Hematopoietic multipotent progenitor cell treated with erythropoietin and hydrocortisone succinate and interleukin-3 and kit ligand, for 6 days (in vitro differentiated cells): ENCODE results near the gene RSPO3.

Source experiments
- DNase-seq: peaks from one replicate; pipeline ENCODE4 v3.0.0-alpha.2; 2015

The RSPO3 gene

DNA sequence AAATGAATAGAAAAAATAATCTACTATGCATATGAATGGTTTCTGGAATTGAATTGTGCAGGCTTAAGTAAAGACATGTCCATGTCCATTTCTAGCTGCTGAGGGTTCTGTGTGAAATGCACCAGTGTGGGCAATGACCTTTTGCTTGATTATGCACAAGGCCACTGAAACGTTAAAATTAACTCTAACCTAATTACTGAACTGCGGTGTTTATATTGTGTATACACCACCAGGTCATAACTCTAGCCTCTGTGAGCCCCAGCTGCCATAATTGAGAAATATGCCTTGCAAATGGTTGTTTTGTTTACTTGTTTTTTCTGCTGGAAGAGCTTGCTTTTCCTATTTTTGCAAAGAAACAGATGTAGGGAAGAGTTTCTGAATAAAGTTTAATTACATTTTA lies 46.1 kb downstream of the RSPO3 start:
- no peak for DNase-seq

GRCh38 chr6:127173156-127173940 lies 54.9 kb downstream of the RSPO3 start:
- no peak for DNase-seq

- DNase-seq, result no peak
Measured at GRCh38 chr6:127176146-127176545, 57.7 kb downstream of the RSPO3 start.

DNA sequence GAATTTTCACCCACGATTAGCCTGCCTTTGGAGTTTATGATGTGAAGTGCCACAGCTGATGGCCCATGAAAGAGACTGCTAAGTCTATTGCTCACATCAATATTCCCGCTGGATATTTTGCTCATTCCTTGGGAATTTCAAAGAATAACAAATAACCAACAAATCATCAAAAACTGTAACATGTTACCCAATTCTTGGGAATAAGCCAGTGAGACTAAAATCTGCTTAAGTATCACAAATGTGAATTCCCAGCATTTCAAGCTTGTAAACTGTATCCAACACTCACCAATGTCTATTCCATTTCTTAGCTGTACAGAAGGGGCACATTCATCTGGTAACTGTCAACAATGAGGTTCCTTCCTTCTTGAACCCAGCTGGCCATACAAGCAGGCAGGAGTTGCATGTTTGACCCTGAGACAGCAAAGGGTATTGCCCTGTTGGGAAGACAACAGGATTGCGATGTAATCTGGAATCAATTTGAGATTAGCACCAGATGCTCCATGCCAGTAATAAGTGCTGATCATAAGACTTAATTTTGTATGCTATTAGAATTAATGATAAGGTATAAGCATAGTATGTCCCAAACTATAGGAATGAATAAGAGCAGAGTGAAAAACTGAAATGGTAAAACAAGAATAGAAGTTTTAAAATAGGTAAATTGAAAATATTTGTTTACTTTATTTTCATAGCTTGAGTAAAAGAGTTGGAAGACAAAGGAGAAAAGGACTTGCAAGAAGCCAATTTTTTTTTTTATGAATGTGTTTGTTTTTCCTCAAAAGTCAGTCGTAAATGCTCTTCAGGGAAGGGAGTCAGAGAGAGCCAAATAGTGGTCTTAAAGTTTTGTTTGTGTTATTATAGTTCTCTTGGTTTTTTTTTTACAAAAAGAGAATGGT lies 58.8 kb downstream of the RSPO3 start:
- DNase-seq, result no peak

DNA sequence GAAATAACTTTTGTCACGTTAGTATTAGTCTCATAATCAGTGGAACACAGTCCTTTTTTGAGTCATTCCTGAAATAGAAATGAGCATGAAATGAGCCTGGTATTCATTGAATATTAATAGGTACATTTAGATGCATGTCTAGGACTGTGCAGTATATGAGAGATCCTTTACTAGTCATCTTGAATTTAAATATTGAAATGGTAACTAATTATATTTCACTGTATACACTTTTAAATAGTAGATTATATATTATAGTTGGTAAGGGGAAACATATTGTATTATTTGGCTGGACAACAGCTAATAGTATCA lies 59.4 kb downstream of the RSPO3 start:
- no peak for DNase-seq

DNA sequence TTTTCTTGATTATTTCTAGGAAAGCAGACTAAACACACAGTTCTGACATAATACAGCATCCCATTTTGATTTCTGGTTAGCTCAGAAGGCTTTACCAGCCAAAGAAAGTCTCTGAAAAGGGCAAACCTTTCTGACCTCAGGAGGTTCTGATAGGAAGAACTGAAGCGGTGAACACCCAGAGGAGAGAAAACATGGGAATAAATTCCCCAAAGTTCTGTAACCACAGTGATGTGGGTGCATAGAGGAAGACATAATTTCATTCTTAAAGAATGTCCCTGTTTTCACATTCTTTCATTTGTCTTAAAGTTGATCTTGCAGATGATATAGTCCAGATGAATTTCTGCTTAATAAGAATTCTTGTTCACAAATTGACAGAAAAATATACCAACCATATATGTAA lies 60.3 kb downstream of the RSPO3 start:
- DNase-seq, result no peak

DNA sequence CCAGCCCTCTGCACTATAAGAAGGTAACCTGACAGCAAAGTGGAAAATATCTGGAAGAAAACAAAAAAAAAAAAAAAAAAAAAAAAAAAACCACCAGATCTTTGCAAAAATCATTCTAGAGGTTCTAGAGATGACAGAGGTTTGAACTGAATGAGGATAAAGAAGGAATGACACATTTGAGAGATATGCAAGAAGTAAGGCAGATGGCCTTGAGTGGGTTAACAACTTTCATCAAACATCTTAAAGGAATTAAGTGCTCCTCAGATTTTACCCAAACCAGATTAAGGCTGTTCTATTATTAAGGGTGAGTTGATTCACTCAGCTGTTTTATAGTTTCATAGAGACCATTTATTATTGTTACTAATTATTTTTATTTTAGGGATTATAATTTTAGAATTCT lies 62.0 kb downstream of the RSPO3 start:
- DNase-seq, result no peak

DNA sequence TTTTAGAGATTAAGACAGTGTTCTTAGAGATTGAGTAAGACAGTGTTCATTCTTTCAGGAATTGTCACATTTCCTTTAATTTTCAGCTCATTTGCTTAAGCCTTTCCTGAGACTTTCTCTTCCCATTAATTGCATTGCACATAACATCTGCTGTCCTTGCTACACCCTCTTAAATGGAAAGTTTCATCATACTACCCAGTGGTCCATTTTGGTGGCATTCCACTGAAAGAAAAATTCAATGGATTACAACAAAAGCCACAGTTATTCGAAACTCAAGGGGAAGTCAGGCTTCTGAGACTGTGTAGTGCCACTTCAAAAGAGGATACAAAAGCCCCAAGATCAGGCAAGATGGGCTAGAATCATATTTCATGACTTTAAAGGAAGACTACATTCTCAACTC lies 64.0 kb downstream of the RSPO3 start:
- no peak for DNase-seq

DNA sequence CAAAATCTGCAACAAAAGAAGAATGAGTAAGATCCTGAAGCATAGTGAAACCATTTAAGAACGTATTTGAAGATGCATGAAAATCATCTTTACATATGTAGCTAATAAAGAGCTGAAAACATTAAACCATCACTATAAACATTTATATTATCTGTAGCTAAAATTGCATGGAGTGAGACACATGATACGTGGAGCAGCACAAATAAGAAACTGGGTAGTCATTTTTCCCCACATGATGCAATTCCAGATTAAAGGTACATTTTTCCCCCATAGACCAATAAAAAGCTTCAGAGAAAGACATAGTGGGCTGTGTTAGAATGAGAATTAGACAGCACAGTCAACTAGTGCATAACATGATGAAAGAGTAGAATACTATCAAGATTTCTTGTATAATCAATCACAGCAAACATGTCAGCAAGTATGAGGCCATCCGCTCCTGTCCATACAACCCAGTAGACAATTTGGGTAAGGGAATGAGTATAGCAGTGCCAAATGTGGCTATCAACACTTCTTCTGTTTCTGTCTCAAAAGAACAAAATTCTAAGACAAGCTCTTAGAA lies 67.0 kb downstream of the RSPO3 start:
- no peak for DNase-seq

- peak; percentile 66 for DNase-seq
Measured at GRCh38 chr6:127186889-127187288, 68.4 kb downstream of the RSPO3 start.

DNA sequence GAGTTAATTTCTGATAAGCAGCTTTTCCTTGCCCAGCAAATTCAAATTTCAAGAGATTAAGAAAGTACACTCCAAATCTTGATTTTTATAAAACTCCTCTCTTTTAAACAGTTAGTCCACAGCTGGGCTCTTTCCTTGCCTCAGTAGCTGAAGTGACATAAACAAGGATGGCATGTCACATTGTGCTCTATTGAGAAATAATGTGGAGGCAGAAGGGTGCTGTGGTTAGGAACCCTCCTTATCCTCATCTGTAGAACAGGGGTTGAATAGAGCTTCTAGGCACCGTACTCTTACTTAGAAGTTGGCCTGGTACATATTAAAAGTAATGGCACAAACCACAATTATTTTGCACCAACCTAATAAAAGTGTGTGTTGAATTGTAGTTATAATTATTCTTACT lies 70.3 kb downstream of the RSPO3 start:
- DNase-seq, result no peak

DNA sequence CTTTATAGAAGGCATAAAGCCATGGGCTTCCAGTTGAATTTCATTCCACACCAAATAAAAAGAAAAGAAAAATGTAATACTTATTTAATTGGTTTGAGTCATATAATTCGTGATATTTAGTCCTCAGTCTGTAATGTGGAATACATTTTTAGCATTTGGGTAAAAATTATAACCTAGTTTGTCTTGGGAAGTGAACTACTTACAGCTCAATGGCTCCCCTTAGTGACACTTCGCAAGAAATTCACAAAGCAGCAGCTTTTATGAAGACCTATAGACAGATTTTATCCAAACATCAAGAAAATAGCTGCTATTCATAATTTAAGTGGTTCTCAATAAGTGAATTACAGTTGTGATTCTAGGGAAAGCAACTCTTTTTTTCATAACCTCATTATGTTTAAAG lies 72.1 kb downstream of the RSPO3 start:
- peak; percentile 64 for DNase-seq

DNA sequence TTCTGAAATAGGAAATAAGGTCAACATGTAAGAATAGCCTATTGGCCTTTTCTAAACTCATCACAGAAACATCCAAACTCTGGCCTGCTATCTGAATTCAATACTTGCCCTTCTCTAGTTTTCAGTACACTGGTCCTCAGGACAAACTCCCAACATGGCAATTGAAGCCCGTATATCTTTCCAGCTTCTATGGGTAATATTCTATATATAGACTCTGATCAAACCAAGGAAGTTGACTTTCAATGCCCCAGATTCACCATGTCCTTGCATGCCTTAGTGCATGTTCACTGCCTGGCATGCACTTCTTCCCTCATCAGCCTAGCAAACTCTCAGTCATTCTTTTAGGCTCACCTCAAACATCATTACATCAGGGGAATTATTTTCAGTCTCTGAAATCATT lies 73.2 kb downstream of the RSPO3 start:
- DNase-seq, result no peak

- DNase-seq, result peak; percentile 41
Measured at GRCh38 chr6:127192911-127193541, 74.6 kb downstream of the RSPO3 start.

DNA sequence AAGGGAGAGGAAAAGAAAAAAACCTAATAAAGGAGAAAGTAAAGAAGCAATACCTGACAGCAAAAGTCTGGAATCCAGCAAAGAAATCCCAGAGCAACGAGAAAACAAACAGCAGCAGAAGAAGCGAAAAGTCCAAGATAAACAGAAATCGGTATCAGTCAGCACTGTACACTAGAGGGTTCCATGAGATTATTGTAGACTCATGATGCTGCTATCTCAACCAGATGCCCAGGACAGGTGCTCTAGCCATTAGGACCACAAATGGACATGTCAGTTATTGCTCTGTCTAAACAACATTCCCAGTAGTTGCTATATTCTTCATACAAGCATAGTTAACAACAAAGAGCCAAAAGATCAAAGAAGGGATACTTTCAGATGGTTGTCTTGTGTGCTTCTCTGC lies 77.4 kb downstream of the RSPO3 start:
- no peak for DNase-seq

DNA sequence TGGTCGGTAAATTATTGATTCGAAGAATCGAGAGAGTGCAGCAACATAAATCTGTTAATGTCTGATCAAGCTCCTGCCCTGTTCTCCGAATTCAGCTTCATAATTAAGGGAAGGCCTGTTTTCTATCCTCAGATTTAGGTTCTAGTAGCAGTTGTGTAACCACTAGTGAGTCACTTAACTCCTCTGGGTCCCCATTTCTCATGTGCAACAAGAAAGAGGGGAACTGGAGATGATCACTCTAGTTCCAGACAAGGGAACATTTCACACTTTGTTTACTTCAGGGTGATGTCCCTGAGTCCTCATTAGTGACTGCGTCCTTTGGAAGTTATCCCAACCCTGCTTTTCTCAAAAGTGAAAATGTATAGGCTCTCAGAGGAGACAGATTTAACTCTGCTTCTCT lies 80.1 kb downstream of the RSPO3 start:
- DNase-seq, result no peak

DNA sequence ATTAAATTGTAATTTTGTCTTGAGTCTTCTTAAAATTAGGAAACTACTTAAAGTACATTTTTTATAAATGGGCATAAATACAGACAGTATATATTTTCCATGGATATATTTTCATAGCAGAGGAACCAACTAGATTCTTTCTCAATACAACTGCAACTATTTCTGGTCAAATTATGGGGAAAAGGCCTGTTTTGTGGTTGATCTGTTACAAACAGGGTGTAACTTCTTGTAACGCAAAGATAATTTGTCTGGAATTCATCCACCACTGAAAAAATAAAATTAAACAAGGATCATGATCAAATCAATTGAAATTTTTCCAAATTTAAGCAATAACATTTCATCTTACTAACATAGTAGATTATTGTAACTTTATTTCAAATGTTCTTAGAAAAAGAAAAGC lies 81.0 kb downstream of the RSPO3 start:
- no peak for DNase-seq

DNA sequence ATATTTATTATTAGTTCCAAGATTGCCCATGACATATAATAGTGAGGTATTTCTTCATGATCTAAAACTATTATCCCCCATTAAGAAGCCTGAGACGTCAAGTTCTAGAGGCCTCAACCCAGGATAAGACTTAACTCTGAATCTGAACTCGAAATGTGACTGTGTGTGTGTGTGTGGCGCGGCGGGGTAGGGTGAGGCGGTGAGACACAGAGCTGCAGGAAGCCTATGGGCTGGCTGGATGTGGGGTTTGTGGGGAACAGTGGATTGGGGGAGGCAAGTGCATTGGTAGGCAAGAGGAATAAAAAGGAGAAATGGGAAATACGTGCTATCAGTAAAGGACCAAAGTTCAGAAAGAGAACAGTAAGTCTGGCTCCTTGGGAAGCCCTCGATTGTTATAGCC lies 81.6 kb downstream of the RSPO3 start:
- DNase-seq, result no peak

- DNase-seq, result no peak
Measured at GRCh38 chr6:127201321-127201720, 82.8 kb downstream of the RSPO3 start.

DNA sequence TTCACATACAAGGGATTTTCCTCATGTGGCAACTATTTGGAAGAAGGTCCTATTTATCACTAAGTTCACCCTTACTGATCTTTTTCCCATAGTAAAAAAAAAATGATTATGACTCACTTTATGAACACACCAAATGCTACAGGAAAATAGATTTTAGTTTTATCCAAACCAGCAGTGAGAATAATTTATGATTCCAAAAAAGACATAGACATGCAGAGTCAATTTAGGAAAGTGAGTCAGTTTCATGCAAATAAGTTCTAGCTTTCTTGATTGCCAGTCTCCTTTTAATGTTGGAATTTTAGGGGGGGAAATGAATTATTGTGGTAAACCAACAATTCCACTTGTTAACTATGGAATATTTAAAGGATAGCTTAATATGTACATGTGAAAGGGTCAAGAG lies 84.2 kb downstream of the RSPO3 start:
- no peak for DNase-seq

DNA sequence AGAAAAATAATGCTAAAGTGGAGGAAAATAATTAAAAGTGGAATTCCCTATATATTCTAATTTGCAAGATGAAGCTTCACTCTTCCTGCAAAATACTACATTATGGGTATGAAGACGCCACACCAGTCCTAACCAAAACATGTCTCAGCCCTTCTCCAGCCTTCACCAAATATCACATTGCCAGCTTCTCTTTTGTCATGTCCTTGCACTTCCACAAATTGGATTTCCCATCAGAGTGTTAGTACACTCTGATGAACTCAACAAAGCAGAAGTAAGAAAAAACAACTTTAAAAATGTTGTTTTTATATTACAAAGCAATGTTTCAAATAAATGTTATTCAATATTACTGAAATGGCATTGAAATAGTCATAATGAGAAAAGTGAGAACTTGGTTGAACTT lies 85.8 kb downstream of the RSPO3 start:
- no peak for DNase-seq

DNA sequence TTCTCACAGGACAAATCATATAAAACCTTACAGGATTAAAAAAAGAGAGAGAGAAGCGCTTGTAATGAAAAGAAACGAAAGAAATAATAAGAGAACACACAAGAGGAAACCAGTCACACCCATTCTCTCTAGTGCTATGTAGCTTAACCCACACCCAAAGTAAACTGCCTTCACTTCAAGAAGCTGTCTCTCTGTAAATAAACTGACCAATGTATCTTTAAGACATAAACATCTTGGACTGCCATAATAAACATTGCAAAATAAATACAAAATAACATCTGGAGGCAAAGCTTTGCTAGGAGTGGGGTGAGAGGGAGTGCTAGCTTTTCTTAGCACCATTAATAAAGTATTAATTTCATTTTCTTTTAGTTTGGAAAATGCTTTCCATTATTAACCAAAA lies 86.6 kb downstream of the RSPO3 start:
- DNase-seq, result no peak

- DNase-seq, result no peak
Measured at GRCh38 chr6:127206531-127207095, 88.1 kb downstream of the RSPO3 start.
